Left lung (tissue), 10 donors: ENCODE data around the gene BCAS3. TPM values are rescaled to one million over a fixed set of nuclear protein-coding genes. Genes with fewer than 3 reads are reported as not detected.

Source experiments
- ATAC-seq: fragments of 200-7000 bp; cut with Tn5 transposase; one replicate; pipeline ENCODE4 v1.9.1; 2020; ENCODE audit warnings: moderate library complexity
- DNase-seq, 4 donors: peaks; one replicate each; pipeline ENCODE4 v3.0.0-alpha.2; 2013 to 2020
- H3K27ac ChIP-seq, 2 donors: fragments of 200-600 bp; sonication (generic) in 1 of 2; one replicate each; pipeline versions ENCODE4 v1.5.0 to v1.8.0; 2020 to 2021
- H3K27me3 ChIP-seq, 2 donors: fragments of 200-600 bp; sonication (generic) in 1 of 2; one replicate each; pipeline versions ENCODE4 v1.5.0 to v1.8.0; 2020 to 2021
- H3K36me3 ChIP-seq, 2 donors: fragments of 200-600 bp; sonication (generic) in 1 of 2; one replicate each; pipeline versions ENCODE4 v1.5.0 to v1.8.0; 2020 to 2021
- H3K4me1 ChIP-seq, 2 donors: fragments of 200-600 bp; one replicate each; pipeline ENCODE4 v1.8.0; 2021
- H3K4me3 ChIP-seq, 2 donors: fragments of 200-600 bp; sonication (generic) in 1 of 2; one replicate each; pipeline versions ENCODE4 v1.5.0 to v1.8.0; 2020 to 2021; ENCODE audit warnings: mild to moderate bottlenecking in 1 of 2
- H3K9me3 ChIP-seq, 2 donors: fragments of 200-600 bp; sonication (generic) in 1 of 2; one replicate each; pipeline versions ENCODE4 v1.5.0 to v1.8.0; 2020 to 2021
- CTCF ChIP-seq, 2 donors: fragments of 200-600 bp; sonication (generic) in 1 of 2; IDR thresholded peaks; one replicate each; pipeline versions ENCODE4 v1.5.0 to v1.8.0; 2021; ENCODE audit warnings: antibody characterized with exemption in 2 of 2
- intact Hi-C, 2 donors: fragments of 100-400 bp; cut with DNase I; formaldehyde crosslinking; loops; one replicate each; pipeline versions ENCODE4 v1.11.2 to v1.14.2; 2022
- polyA plus RNA-seq, 6 donors: library from polyadenylated mRNA; unstranded; fragments of 120-200 nt; gene quantifications; one replicate each; pipeline ENCODE4 v1.2.1, GENCODE V29; 2013; ENCODE audit not compliant: insufficient read length in 6 of 6
- total RNA-seq, 2 donors: library from RNA; stranded (reverse); fragmentation: NEBNext Ultra II Directional; extraction: Animal tissue kit (Norgen Biotek cat#: 25700); gene quantifications; one replicate each; pipeline ENCODE4 v1.2.1, GENCODE V29; 2021
- donor health status: DM: no; HTN: yes; CAD: no.
- donor health status: DM: no; HTN: no; CAD: no.

The BCAS3 gene
- total and polyA plus RNA-seq, 8 donors, result 21.2 to 29.6 (median 28.0) TPM

GRCh38 chr17:60845012-60845411 is 167.4 kb downstream of the BCAS3 start:
- no peaks in the 10 kb centered on the region for H3K4me1 ChIP-seq
- no peak overlapping the region for H3K4me3 ChIP-seq
- DNase-seq (no peak), ATAC-seq (no peak)
- H3K36me3 ChIP-seq, result no peaks in the 10 kb centered on the region
- intact Hi-C loops, result no loop called here
- no peak overlapping the region for H3K27ac ChIP-seq
- TF ChIP-seq CTCF (IDR thresholded peaks at IDR 0.05), result no peak
- no peaks in the 10 kb centered on the region for H3K9me3 ChIP-seq
- no peaks in the 10 kb centered on the region for H3K27me3 ChIP-seq

- no peak for DNase-seq
Measured at GRCh38 chr17:60846175-60846574, 168.5 kb downstream of the BCAS3 start.

GRCh38 chr17:60851181-60851580 is 173.5 kb downstream of the BCAS3 start:
- ATAC-seq, result no peak
- intact Hi-C loops, result no loop called here
- TF ChIP-seq CTCF (IDR thresholded peaks at IDR 0.05), result no peak
- Histone ChIP-seq H3K27ac (no peak overlapping the region), H3K9me3 (no peaks in the 10 kb centered on the region), H3K27me3 (no peaks in the 10 kb centered on the region), H3K4me3 (no peak overlapping the region), H3K36me3 (no peaks in the 10 kb centered on the region), H3K4me1 (no peaks in the 10 kb centered on the region)
- DNase-seq, result no peak

More at GRCh38 chr17:60846175-60846574, 168.5 kb downstream of the BCAS3 start:
- H3K27ac ChIP-seq, result no peak overlapping the region
- H3K36me3 ChIP-seq, result no peaks in the 10 kb centered on the region
- no peak for ATAC-seq
- no peak overlapping the region for H3K4me3 ChIP-seq
- H3K27me3 ChIP-seq, result no peaks in the 10 kb centered on the region
- no peaks in the 10 kb centered on the region for H3K4me1 ChIP-seq
- H3K9me3 ChIP-seq, result no peaks in the 10 kb centered on the region
- TF ChIP-seq CTCF (IDR thresholded peaks at IDR 0.05), result no peak
- intact Hi-C loops, result no loop called here

GRCh38 chr17:60857556-60858080 is 180.0 kb downstream of the BCAS3 start:
- Histone ChIP-seq H3K27ac (no peak overlapping the region), H3K36me3 (no peaks in the 10 kb centered on the region), H3K4me1 (no peaks in the 10 kb centered on the region), H3K27me3 (no peaks in the 10 kb centered on the region), H3K9me3 (peaks cover 0 to 5% of the 10 kb centered on the region in 2 donors), H3K4me3 (no peak overlapping the region)
- ATAC-seq, result no peak
- no peak for TF ChIP-seq CTCF (IDR thresholded peaks at IDR 0.05)
- intact Hi-C loops, result no loop called here
- DNase-seq, result no peak

- Histone ChIP-seq H3K27me3 (no peaks in the 10 kb centered on the region), H3K9me3 (peaks cover 0 to 5% of the 10 kb centered on the region in 2 donors), H3K4me1 (peaks cover 0 to 5% of the 10 kb centered on the region in 2 donors), H3K4me3 (no peak overlapping the region), H3K27ac (no peak overlapping the region), H3K36me3 (no peaks in the 10 kb centered on the region)
- intact Hi-C loops, result no loop called here
- DNase-seq (no peak), ATAC-seq (no peak)
- TF ChIP-seq CTCF (IDR thresholded peaks at IDR 0.05), result no peak
Measured at GRCh38 chr17:60862482-60862881, 184.8 kb downstream of the BCAS3 start.
